Measurements from ENCODE around the gene ADAM15. TPM values are rescaled to one million over a fixed set of nuclear protein-coding genes. Genes with fewer than 3 reads are reported as not detected.

ADAM15 gene
- total RNA-seq, 1 experiment from 2014 or later: 41.7 TPM

DNA sequence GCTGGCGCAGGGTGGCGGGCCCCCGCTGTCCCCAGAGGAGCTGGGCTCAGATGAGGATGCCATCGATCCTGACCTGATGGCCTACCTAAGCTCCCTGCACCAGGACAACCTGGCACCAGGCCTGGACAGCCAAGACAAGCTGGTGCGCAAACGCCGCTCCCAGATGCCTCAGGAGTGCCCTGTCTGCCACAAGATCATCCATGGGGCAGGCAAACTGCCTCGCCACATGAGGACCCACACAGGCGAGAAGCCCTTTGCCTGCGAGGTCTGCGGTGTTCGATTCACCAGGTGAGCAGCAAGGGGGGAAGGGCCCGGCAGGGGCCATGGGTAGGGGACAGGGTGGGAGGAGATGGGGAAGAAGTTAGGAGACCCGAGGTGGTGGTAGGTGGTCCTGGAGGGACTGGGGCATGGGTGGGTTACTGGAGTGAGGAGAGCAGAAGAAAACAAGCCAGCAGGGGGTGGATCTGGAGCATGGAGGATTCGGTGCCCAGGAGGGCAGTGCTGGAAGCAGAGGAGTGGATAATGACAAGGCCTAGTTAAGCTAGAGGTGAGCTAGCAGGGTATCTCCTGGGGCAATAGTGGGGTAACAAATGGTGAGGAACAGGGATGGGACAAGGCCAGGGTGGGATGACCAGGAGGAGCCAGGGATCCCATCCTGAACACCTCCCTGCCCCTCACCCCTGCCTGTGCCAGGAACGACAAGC lies 35.4 kb upstream of the ADAM15 start:
- Histone ChIP-seq H3K9me3 (ENCODE audit: control insufficient read depth, insufficient read depth, low read depth, low read length) (no peaks in the 10 kb centered on the region), H3K36me3 (ENCODE audit: control insufficient read depth, insufficient read depth, low read length) (0 out of 2 replicates have a peak, but pooled peaks cover 7% of the 10 kb centered on the region), H3K4me3 (ENCODE audit: low read depth in 2 of 2, low read length in 2 of 2) (no peak overlapping the region), H3K4me1 (ENCODE audit: control insufficient read depth, insufficient read depth, low read length) (peaks cover 36% of the 10 kb centered on the region), H3K27ac (ENCODE audit: low read length) (no peak overlapping the region), H3K27me3 (ENCODE audit: control insufficient read depth, insufficient read depth, low read length) (no peaks in the 10 kb centered on the region)
- intact Hi-C loops (cut with micrococcal nuclease; ENCODE audit: unreplicated experiment) (no loop called here), in situ Hi-C loops (cut with HindIII; ENCODE audit: low pct_unique_long_range_greater_than_20kb, low sequenced_read_pairs) (no loop called here)
- DNase-seq (ENCODE audit: low read depth, low spot score) (no peak), ATAC-seq (no peak)
- TF ChIP-seq SIN3A (IDR thresholded peaks at IDR 0.05; ENCODE audit: borderline replicate concordance, insufficient read depth, low read depth, low read length) (no peak), TCF7L2 (IDR thresholded peaks at IDR 0.05; ENCODE audit: low read depth, low read length) (no peak), POLR2AphosphoS5 (IDR thresholded peaks at IDR 0.05; ENCODE audit: low read depth, low read length) (no peak)
- TF ChIP-seq, protein P1, sequence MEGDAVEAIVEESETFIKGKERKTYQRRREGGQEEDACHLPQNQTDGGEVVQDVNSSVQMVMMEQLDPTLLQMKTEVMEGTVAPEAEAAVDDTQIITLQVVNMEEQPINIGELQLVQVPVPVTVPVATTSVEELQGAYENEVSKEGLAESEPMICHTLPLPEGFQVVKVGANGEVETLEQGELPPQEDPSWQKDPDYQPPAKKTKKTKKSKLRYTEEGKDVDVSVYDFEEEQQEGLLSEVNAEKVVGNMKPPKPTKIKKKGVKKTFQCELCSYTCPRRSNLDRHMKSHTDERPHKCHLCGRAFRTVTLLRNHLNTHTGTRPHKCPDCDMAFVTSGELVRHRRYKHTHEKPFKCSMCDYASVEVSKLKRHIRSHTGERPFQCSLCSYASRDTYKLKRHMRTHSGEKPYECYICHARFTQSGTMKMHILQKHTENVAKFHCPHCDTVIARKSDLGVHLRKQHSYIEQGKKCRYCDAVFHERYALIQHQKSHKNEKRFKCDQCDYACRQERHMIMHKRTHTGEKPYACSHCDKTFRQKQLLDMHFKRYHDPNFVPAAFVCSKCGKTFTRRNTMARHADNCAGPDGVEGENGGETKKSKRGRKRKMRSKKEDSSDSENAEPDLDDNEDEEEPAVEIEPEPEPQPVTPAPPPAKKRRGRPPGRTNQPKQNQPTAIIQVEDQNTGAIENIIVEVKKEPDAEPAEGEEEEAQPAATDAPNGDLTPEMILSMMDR (IDR thresholded peaks at IDR 0.05): no peak
- TF ChIP-seq, protein P2, sequence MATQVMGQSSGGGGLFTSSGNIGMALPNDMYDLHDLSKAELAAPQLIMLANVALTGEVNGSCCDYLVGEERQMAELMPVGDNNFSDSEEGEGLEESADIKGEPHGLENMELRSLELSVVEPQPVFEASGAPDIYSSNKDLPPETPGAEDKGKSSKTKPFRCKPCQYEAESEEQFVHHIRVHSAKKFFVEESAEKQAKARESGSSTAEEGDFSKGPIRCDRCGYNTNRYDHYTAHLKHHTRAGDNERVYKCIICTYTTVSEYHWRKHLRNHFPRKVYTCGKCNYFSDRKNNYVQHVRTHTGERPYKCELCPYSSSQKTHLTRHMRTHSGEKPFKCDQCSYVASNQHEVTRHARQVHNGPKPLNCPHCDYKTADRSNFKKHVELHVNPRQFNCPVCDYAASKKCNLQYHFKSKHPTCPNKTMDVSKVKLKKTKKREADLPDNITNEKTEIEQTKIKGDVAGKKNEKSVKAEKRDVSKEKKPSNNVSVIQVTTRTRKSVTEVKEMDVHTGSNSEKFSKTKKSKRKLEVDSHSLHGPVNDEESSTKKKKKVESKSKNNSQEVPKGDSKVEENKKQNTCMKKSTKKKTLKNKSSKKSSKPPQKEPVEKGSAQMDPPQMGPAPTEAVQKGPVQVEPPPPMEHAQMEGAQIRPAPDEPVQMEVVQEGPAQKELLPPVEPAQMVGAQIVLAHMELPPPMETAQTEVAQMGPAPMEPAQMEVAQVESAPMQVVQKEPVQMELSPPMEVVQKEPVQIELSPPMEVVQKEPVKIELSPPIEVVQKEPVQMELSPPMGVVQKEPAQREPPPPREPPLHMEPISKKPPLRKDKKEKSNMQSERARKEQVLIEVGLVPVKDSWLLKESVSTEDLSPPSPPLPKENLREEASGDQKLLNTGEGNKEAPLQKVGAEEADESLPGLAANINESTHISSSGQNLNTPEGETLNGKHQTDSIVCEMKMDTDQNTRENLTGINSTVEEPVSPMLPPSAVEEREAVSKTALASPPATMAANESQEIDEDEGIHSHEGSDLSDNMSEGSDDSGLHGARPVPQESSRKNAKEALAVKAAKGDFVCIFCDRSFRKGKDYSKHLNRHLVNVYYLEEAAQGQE (IDR thresholded peaks at IDR 0.05; ENCODE audit: insufficient read depth in 1 of 2, low read depth in 2 of 2, low read length in 1 of 2): no peak
- POLR2A ChIA-PET: interaction anchor here (0.5 to 1.2 kb wide), 2 partner anchors 31 to 45 kb away, joined by 3 to 8 read pairs; partner anchors contain the start of gene SHC1
- CTCF ChIA-PET: interaction anchor here (1.2 kb wide), 1 partner anchor 46 kb away, joined by 3 read pairs; no protein-coding TSS in a partner anchor
- TSS peak; percentile 58 for BruUV-seq (replicated peaks)

DNA sequence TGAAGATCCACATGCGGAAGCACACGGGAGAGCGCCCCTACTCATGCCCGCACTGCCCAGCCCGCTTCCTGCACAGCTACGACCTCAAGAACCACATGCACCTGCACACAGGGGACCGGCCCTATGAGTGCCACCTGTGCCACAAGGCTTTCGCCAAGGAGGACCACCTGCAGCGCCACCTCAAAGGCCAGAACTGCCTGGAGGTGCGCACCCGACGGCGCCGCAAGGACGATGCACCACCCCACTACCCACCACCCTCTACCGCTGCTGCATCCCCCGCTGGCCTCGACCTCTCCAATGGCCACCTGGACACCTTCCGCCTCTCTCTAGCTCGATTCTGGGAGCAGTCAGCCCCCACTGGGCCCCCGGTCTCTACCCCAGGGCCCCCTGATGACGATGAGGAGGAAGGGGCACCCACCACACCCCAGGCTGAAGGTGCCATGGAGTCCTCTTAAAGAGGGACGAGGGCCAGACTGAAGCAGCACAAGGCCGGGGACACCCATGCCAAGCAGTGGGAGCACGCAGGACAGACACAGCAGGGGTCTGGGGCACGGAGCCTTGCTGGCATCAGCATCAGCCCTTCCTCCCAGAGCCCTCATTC lies 34.8 kb upstream of the ADAM15 start:
- 0 out of 2 replicates have a peak, but pooled peaks cover 7% of the 10 kb centered on the region for H3K36me3 ChIP-seq (ENCODE audit: control insufficient read depth, insufficient read depth, low read length)
- POLR2A ChIA-PET: interaction anchor here (1.2 kb wide), 1 partner anchor 45 kb away, joined by 3 read pairs; the partner anchor contains the start of gene SHC1
- H3K27ac ChIP-seq (ENCODE audit: low read length): no peak overlapping the region; the same call in 1 of the 2 replicates
- DNase-seq (ENCODE audit: low read depth, low spot score) (no peak), ATAC-seq (no peak)
- no peaks in the 10 kb centered on the region for H3K27me3 ChIP-seq (ENCODE audit: control insufficient read depth, insufficient read depth, low read length)
- TF ChIP-seq, protein P2 (IDR thresholded peaks at IDR 0.05; ENCODE audit: insufficient read depth in 1 of 2, low read depth in 2 of 2, low read length in 1 of 2): no peak
- TF ChIP-seq TCF7L2 (IDR thresholded peaks at IDR 0.05; ENCODE audit: low read depth, low read length) (no peak), POLR2AphosphoS5 (IDR thresholded peaks at IDR 0.05; ENCODE audit: low read depth, low read length) (no peak), SIN3A (IDR thresholded peaks at IDR 0.05; ENCODE audit: borderline replicate concordance, insufficient read depth, low read depth, low read length) (no peak)
- TF ChIP-seq, protein P1 (IDR thresholded peaks at IDR 0.05): no peak
- H3K9me3 ChIP-seq (ENCODE audit: control insufficient read depth, insufficient read depth, low read depth, low read length): no peaks in the 10 kb centered on the region
- CTCF ChIA-PET: interaction anchor here (1.2 to 1.5 kb wide), 2 partner anchors 43 to 45 kb away, joined by 3 to 5 read pairs; no protein-coding TSS in a partner anchor
- intact Hi-C loops (cut with micrococcal nuclease; ENCODE audit: unreplicated experiment): no loop called here
- peaks cover 36% of the 10 kb centered on the region for H3K4me1 ChIP-seq (ENCODE audit: control insufficient read depth, insufficient read depth, low read length)
- no peak overlapping the region for H3K4me3 ChIP-seq (ENCODE audit: low read depth in 2 of 2, low read length in 2 of 2)
- in situ Hi-C loops (cut with HindIII; ENCODE audit: low pct_unique_long_range_greater_than_20kb, low sequenced_read_pairs): no loop called here
- BruUV-seq (replicated peaks): no TSS peak
